HepG2 (cell line): ENCODE measurements around the gene ROMO1. TPM values are rescaled to one million over a fixed set of nuclear protein-coding genes. Genes with fewer than 3 reads are reported as not detected.

Experiments used
- BRD4 ChIP-seq: sonication (generic); formaldehyde crosslinking; IDR thresholded peaks from 2 replicates; pipeline ENCODE4 v1.4.0; 2020; ENCODE audit warnings: missing genetic modification reagents
- EHMT2 ChIP-seq: fragments of 200-600 bp; sonication (generic); IDR thresholded peaks from 2 replicates; pipeline ENCODE4 v1.7.0; 2017; ENCODE audit warnings: antibody characterized with exemption, low read depth, low read length, borderline replicate concordance
- ESRRA ChIP-seq: sonication (generic); formaldehyde crosslinking; IDR thresholded peaks from 2 replicates; pipeline ENCODE4 v1.5.1; 2020; ENCODE audit warnings: mild to moderate bottlenecking, low read depth, missing genetic modification reagents
- FIP1L1 ChIP-seq: fragments of 200-400 bp; formaldehyde crosslinking; IDR thresholded peaks from 2 replicates; pipeline ENCODE4 v1.6.1; 2018; ENCODE audit warnings: low read depth, mild to moderate bottlenecking, low read length, moderate library complexity, borderline replicate concordance; ENCODE audit not compliant: insufficient read depth
- FOXC1 ChIP-seq: sonication (generic); formaldehyde crosslinking; IDR thresholded peaks from 2 replicates; pipeline ENCODE4 v1.8.0; 2022; ENCODE audit warnings: mild to moderate bottlenecking, missing genetic modification reagents, borderline replicate concordance
- FOXK2 ChIP-seq: fragments of 450-650 bp; IDR thresholded peaks from 2 replicates; pipeline ENCODE4 v1.6.1; 2016
- HBP1 ChIP-seq: IDR thresholded peaks from 2 replicates; pipeline ENCODE4 v1.6.1; 2016; ENCODE audit warnings: low read depth, control low read depth
- HNRNPH1 ChIP-seq: fragments of 200-400 bp; formaldehyde crosslinking; optimal IDR thresholded peaks from 2 replicates; pipeline ENCODE3; 2017; ENCODE audit warnings: mild to moderate bottlenecking, low read depth, low read length
- PAF1 ChIP-seq: IDR thresholded peaks from 2 replicates; pipeline ENCODE4 v1.6.1; 2016; ENCODE audit warnings: missing genetic modification reagents, missing compliant biosample characterization
- RXRB ChIP-seq: IDR thresholded peaks from 2 replicates; pipeline ENCODE4 v1.6.1; 2016; ENCODE audit warnings: borderline replicate concordance, missing genetic modification reagents, missing compliant biosample characterization
- SNAI1 ChIP-seq: sonication (generic); formaldehyde crosslinking; IDR thresholded peaks from 2 replicates; pipeline ENCODE4 v1.5.0; 2020; ENCODE audit warnings: mild to moderate bottlenecking, missing genetic modification reagents, borderline replicate concordance
- THYN1 ChIP-seq: sonication (generic); formaldehyde crosslinking; IDR thresholded peaks from 2 replicates; pipeline ENCODE4 v1.8.1; 2023; ENCODE audit warnings: low read depth, mild to moderate bottlenecking, moderate library complexity, missing genetic modification reagents, borderline replicate concordance
- ZBTB8A ChIP-seq: sonication (generic); formaldehyde crosslinking; IDR thresholded peaks from 2 replicates; pipeline ENCODE4 v1.4.0; 2020; ENCODE audit warnings: mild to moderate bottlenecking, low read depth, missing genetic modification reagents, borderline replicate concordance
- ZFP41 ChIP-seq: sonication (generic); formaldehyde crosslinking; IDR thresholded peaks from 2 replicates; pipeline ENCODE4 v1.4.0; 2020; ENCODE audit warnings: mild to moderate bottlenecking, missing genetic modification reagents, borderline replicate concordance
- ZNF138 ChIP-seq: sonication (generic); formaldehyde crosslinking; IDR thresholded peaks from 2 replicates; pipeline ENCODE4 v1.5.0; 2020; ENCODE audit warnings: mild to moderate bottlenecking, low read depth, missing genetic modification reagents
- ZNF343 ChIP-seq: sonication (generic); formaldehyde crosslinking; IDR thresholded peaks from 2 replicates; pipeline ENCODE4 v1.4.0; 2020; ENCODE audit warnings: mild to moderate bottlenecking, missing genetic modification reagents
- ZNF484 ChIP-seq: sonication (generic); formaldehyde crosslinking; IDR thresholded peaks from 2 replicates; pipeline ENCODE4 v1.5.1; 2020; ENCODE audit warnings: mild to moderate bottlenecking, low read depth, missing genetic modification reagents, borderline replicate concordance
- ZNF512B ChIP-seq: sonication (generic); formaldehyde crosslinking; IDR thresholded peaks from 2 replicates; pipeline ENCODE4 v1.5.1; 2020; ENCODE audit warnings: missing genetic modification reagents, mild to moderate bottlenecking, borderline replicate concordance
- ZNF598 ChIP-seq: sonication (generic); formaldehyde crosslinking; IDR thresholded peaks from 2 replicates; pipeline ENCODE4 v1.5.1; 2020; ENCODE audit warnings: mild to moderate bottlenecking, missing genetic modification reagents, borderline replicate concordance
- ZNF674 ChIP-seq: sonication (generic); formaldehyde crosslinking; IDR thresholded peaks from 2 replicates; pipeline ENCODE4 v1.5.0; 2020; ENCODE audit warnings: low read depth, mild to moderate bottlenecking, missing genetic modification reagents
- ZSCAN20 ChIP-seq: sonication (generic); formaldehyde crosslinking; IDR thresholded peaks from 2 replicates; pipeline ENCODE4 v1.4.0; 2020; ENCODE audit warnings: missing genetic modification reagents, mild to moderate bottlenecking, borderline replicate concordance
- ZSCAN22 ChIP-seq: sonication (generic); formaldehyde crosslinking; IDR thresholded peaks from 2 replicates; pipeline ENCODE4 v1.4.0; 2020; ENCODE audit warnings: mild to moderate bottlenecking, missing genetic modification reagents
- polyA plus RNA-seq, 8 experiments: library from polyadenylated mRNA; depleted of rRNA in 3 of 8; stranded (reverse) in 7 of 8; unstranded in 1 of 8; fragments of >200 nt; fragmentation: Illumina TruSeq in 4 of 8; extraction: Trizol in 4 of 8; gene quantifications; 2 replicates each; pipeline versions ENCODE4 v1.2.1 to v1.2.3, GENCODE V29; 2011 to 2016; ENCODE audit warnings: low read depth in 4 of 8, missing spikeins in 1 of 8, mixed read lengths in 1 of 8; ENCODE audit not compliant: insufficient read depth in 1 of 8
- total RNA-seq, 5 experiments: library from RNA; depleted of rRNA; stranded (reverse); fragments of >200 nt; fragmentation: Illumina TruSeq; extraction: Trizol; gene quantifications; 2 replicates each; pipeline ENCODE4 v1.2.3, GENCODE V29; 2016; ENCODE audit warnings: low read depth in 1 of 5
- TF ChIP-seq, protein P1 (sequence below): sonication (generic); formaldehyde crosslinking; conservative IDR thresholded peaks from 2 replicates; pipeline ENCODE4 v1.5.0; 2020; ENCODE audit warnings: missing genetic modification reagents

Gene ROMO1
- total and polyA plus RNA-seq, 2 of the 13 experiments (the other 11 are each of a cell fraction or from before 2014, with no cell fraction given), result 636 to 755 TPM

DNA sequence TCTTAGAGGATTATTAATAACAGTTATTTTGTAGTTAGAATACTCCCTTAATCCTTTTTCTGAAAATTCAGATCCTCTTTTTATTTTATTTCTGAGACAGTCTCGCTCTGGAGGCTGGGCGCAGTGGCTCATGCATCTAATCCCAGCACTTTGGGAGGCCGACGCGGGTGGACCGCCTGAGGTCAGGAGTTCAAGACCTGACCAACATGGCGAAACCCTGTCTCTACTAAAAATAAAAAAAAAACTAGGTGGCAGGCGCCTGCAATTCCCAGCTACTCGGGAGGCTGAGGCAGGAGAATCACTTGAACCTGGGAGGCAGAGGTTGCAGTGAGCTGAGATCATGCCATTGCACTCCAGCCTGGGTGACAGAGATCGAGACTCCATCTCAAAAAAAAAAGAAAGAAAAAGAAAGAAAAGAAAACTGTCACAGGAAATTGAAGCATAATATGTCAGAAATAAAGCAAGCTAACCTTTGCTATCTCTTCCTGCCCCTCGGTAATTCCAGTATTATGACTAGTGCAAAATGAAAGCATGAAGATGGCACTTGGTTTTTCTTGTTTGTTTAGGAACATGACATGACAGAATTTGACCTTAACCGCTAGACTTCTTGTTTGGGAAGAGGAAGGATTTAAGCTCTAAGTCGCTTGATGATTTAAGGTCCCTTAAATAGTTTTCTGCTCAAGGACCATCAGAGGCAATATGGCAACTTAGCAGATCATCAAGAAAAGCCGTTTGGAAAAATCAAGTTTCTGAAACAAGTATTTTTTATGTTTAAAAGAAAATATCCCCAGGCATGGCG is 44.7 kb downstream of the ROMO1 start (continued):
- no peak for TF ChIP-seq ZFP41
- TF ChIP-seq, protein P1, sequence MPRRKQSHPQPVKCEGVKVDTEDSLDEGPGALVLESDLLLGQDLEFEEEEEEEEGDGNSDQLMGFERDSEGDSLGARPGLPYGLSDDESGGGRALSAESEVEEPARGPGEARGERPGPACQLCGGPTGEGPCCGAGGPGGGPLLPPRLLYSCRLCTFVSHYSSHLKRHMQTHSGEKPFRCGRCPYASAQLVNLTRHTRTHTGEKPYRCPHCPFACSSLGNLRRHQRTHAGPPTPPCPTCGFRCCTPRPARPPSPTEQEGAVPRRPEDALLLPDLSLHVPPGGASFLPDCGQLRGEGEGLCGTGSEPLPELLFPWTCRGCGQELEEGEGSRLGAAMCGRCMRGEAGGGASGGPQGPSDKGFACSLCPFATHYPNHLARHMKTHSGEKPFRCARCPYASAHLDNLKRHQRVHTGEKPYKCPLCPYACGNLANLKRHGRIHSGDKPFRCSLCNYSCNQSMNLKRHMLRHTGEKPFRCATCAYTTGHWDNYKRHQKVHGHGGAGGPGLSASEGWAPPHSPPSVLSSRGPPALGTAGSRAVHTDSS (CRISPR knock-in tag), result no peak
- no peak; the same call in 1 of the 2 replicates for TF ChIP-seq ESRRA (CRISPR knock-in tag)
- TF ChIP-seq ZSCAN22 (CRISPR knock-in tag), result no peak
- 0 out of 2 replicates have a peak, but pooled peaks have one; percentile 64 for TF ChIP-seq SNAI1 (CRISPR knock-in tag)
- no peak for TF ChIP-seq THYN1
- TF ChIP-seq ZNF598 (CRISPR knock-in tag), result peak; percentile 73; the same call in 1 of the 2 replicates
- TF ChIP-seq FOXK2, result no peak
- no peak for TF ChIP-seq ZBTB8A (CRISPR knock-in tag)
- no peak for TF ChIP-seq ZNF343 (CRISPR knock-in tag)
- TF ChIP-seq EHMT2, result peak; percentile 38; the same call in 1 of the 2 replicates
- TF ChIP-seq PAF1 (CRISPR knock-in tag), result no peak
- TF ChIP-seq FIP1L1, result no peak
- TF ChIP-seq ZNF138 (CRISPR knock-in tag), result no peak
- TF ChIP-seq ZNF484 (CRISPR knock-in tag), result no peak
- no peak for TF ChIP-seq HNRNPH1
- no peak for TF ChIP-seq RXRB (CRISPR knock-in tag)
- TF ChIP-seq ZNF674 (CRISPR knock-in tag), result no peak
- no peak for TF ChIP-seq ZNF512B (CRISPR knock-in tag)
- TF ChIP-seq ZSCAN20 (CRISPR knock-in tag), result 0 out of 2 replicates have a peak, but pooled peaks have one; percentile 86
- TF ChIP-seq BRD4 (CRISPR knock-in tag), result no peak
- no peak for TF ChIP-seq FOXC1 (CRISPR knock-in tag)
- TF ChIP-seq HBP1 (CRISPR knock-in tag), result no peak
